Hepatocyte (in vitro differentiated cells): ENCODE data around the gene KRT14. TPM values are rescaled to one million over a fixed set of nuclear protein-coding genes. Genes with fewer than 3 reads are reported as not detected.
"Not testable (repeated sequence)": the region's sequence is repeated elsewhere in the genome, so short reads cannot be mapped to it uniquely, and the experiment has no call there.

Experiments used
- DNase-seq: peaks from one replicate; pipeline ENCODE4 v3.0.0-alpha.2; 2016; ENCODE audit warnings: low spot score
- H2AFZ ChIP-seq: fragments of 200-600 bp; sonication (generic); 2 replicates; pipeline ENCODE4 v1.6.0; 2016; ENCODE audit warnings: antibody characterized with exemption, mild to moderate bottlenecking
- H3K27ac ChIP-seq: fragments of 200-600 bp; sonication (generic); 2 replicates; pipeline ENCODE4 v1.5.1; 2016; ENCODE audit warnings: mild to moderate bottlenecking
- H3K27me3 ChIP-seq: fragments of 200-600 bp; sonication (generic); 2 replicates; pipeline ENCODE4 v1.6.1; 2016
- H3K36me3 ChIP-seq: fragments of 200-600 bp; sonication (generic); replicated peaks from 2 replicates; pipeline ENCODE4 v1.5.1; 2016; ENCODE audit warnings: low read depth; ENCODE audit not compliant: insufficient read depth
- H3K4me1 ChIP-seq: fragments of 200-600 bp; sonication (generic); 2 replicates; pipeline ENCODE4 v1.5.1; 2016; ENCODE audit warnings: mild to moderate bottlenecking, moderate library complexity; ENCODE audit not compliant: insufficient read depth
- H3K4me2 ChIP-seq: fragments of 200-600 bp; sonication (generic); 2 replicates; pipeline ENCODE4 v1.6.0; 2016
- H3K4me3 ChIP-seq: fragments of 200-600 bp; sonication (generic); 2 replicates; pipeline ENCODE4 v1.5.1; 2016; ENCODE audit warnings: mild to moderate bottlenecking
- H3K79me2 ChIP-seq: fragments of 200-600 bp; sonication (generic); 2 replicates; pipeline ENCODE4 v1.6.0; 2017; ENCODE audit warnings: mild to moderate bottlenecking
- H3K9me2 ChIP-seq: fragments of 200-600 bp; sonication (generic); replicated peaks from 2 replicates; pipeline ENCODE4 v1.6.0; 2017; ENCODE audit warnings: mild to moderate bottlenecking; ENCODE audit not compliant: insufficient read depth
- H3K9me3 ChIP-seq: fragments of 200-600 bp; sonication (generic); 2 replicates; pipeline ENCODE4 v1.5.1; 2016; ENCODE audit warnings: low read depth, mild to moderate bottlenecking
- H4K20me1 ChIP-seq: fragments of 200-600 bp; sonication (generic); 2 replicates; pipeline ENCODE4 v1.6.0; 2016; ENCODE audit warnings: mild to moderate bottlenecking; ENCODE audit not compliant: insufficient read depth, poor library complexity, severe bottlenecking
- CTCF ChIP-seq: fragments of 200-600 bp; sonication (generic); IDR thresholded peaks from 2 replicates; pipeline ENCODE4 v1.5.1; 2016; ENCODE audit warnings: antibody characterized with exemption, mild to moderate bottlenecking; ENCODE audit not compliant: poor library complexity
- EZH2 ChIP-seq: fragments of 200-600 bp; sonication (generic); IDR thresholded peaks from 2 replicates; pipeline ENCODE4 v1.6.1; 2016; ENCODE audit warnings: antibody characterized with exemption, mild to moderate bottlenecking, borderline replicate concordance
- EZH2phosphoT487 ChIP-seq: fragments of 200-600 bp; sonication (generic); IDR thresholded peaks from one replicate; pipeline ENCODE4 v1.6.1; 2018; ENCODE audit warnings: antibody characterized with exemption, mild to moderate bottlenecking, low read depth, moderate library complexity; ENCODE audit not compliant: unreplicated experiment, severe bottlenecking
- WGBS: methylation state at CpG from one replicate; pipeline ENCODE4 v1.1.6; 2016; ENCODE audit warnings: low lambda C conversion rate; ENCODE audit errors: missing lambda C conversion rate; 5-methylcytosine and 5-hydroxymethylcytosine counted together
- polyA plus RNA-seq: library from polyadenylated mRNA; unstranded; fragments of >200 nt; fragmentation: Nextera tagmentation; extraction: Ambion mirVana; gene quantifications from 2 replicates; pipeline ENCODE4 v1.2.1, GENCODE V29; 2016
- total RNA-seq: library from RNA; depleted of rRNA; stranded (reverse); fragments of >200 nt; gene quantifications from 2 replicates; pipeline ENCODE4 v1.2.3, GENCODE V29; 2014

The KRT14 gene
- total and polyA plus RNA-seq, 2 experiments from 2014 or later, result 0.33 to 1.9 TPM

- no peaks in the 10 kb centered on the region for H3K9me2 ChIP-seq
- TF ChIP-seq EZH2, result no peak
- no peaks in the 10 kb centered on the region for H3K9me3 ChIP-seq
- no peak for DNase-seq
- H3K27ac ChIP-seq, result no peak overlapping the region
- no peaks in the 10 kb centered on the region for H3K27me3 ChIP-seq
- no peak overlapping the region for H3K4me3 ChIP-seq
- no peaks in the 10 kb centered on the region for H3K36me3 ChIP-seq
- WGBS, result 71% methylated on average over 7 of the region's 8 CpGs
- H3K4me2 ChIP-seq, result no peak overlapping the region
- H3K79me2 ChIP-seq, result no peaks in the 10 kb centered on the region
- no peaks in the 10 kb centered on the region for H4K20me1 ChIP-seq
- H3K4me1 ChIP-seq, result no peaks in the 10 kb centered on the region
- no peak overlapping the region for H2AFZ ChIP-seq
These were observed 1.6 kb upstream of the KRT14 start for GRCh38 chr17:41588126-41588810.

- no peak overlapping the region for H3K27ac ChIP-seq
- H3K4me1 ChIP-seq, result no peaks in the 10 kb centered on the region
- H3K36me3 ChIP-seq, result no peaks in the 10 kb centered on the region
- no peaks in the 10 kb centered on the region for H3K27me3 ChIP-seq
- DNase-seq, result no peak
- no peaks in the 10 kb centered on the region for H3K79me2 ChIP-seq
- no peaks in the 10 kb centered on the region for H3K9me3 ChIP-seq
- TF ChIP-seq EZH2 (no peak), EZH2phosphoT487 (no peak), CTCF (no peak)
- H3K4me2 ChIP-seq, result no peak overlapping the region
- WGBS, result 77% methylated on average over 5 of the region's 5 CpGs
- H2AFZ ChIP-seq, result no peak overlapping the region
- no peaks in the 10 kb centered on the region for H3K9me2 ChIP-seq
- no peaks in the 10 kb centered on the region for H4K20me1 ChIP-seq
- H3K4me3 ChIP-seq, result no peak overlapping the region
These were observed 1.2 kb downstream of the KRT14 start for GRCh38 chr17:41585301-41586056.

- H3K27me3 ChIP-seq, H3K79me2 ChIP-seq, DNase-seq, H3K4me3 ChIP-seq, H3K9me2 ChIP-seq, H3K4me2 ChIP-seq, H3K9me3 ChIP-seq, H2AFZ ChIP-seq, H3K27ac ChIP-seq, H3K4me1 ChIP-seq, H3K36me3 ChIP-seq, H4K20me1 ChIP-seq: not testable (repeated sequence)
- 93% methylated on average over 8 of the region's 8 CpGs for WGBS
These were observed 2.3 kb downstream of the KRT14 start for GRCh38 chr17:41584331-41584927.

- H3K4me3 ChIP-seq, result no peak overlapping the region
- no peaks in the 10 kb centered on the region for H3K36me3 ChIP-seq
- no peak for TF ChIP-seq EZH2
- TF ChIP-seq CTCF, result no peak
- no peak for TF ChIP-seq EZH2phosphoT487
- 91% methylated on average over 25 of the region's 33 CpGs for WGBS
- H3K4me1 ChIP-seq, result no peaks in the 10 kb centered on the region
- H3K27ac ChIP-seq, result no peak overlapping the region
- H3K27me3 ChIP-seq, result no peaks in the 10 kb centered on the region
- no peak for DNase-seq
- H3K79me2 ChIP-seq, result no peaks in the 10 kb centered on the region
- H3K9me2 ChIP-seq, result no peaks in the 10 kb centered on the region
- no peaks in the 10 kb centered on the region for H3K9me3 ChIP-seq
- no peak overlapping the region for H3K4me2 ChIP-seq
- no peaks in the 10 kb centered on the region for H4K20me1 ChIP-seq
- no peak overlapping the region for H2AFZ ChIP-seq
These were observed 3.3 kb downstream of the KRT14 start for GRCh38 chr17:41583137-41584127.

- not testable (repeated sequence) for H3K79me2 ChIP-seq, H3K36me3 ChIP-seq, H3K9me3 ChIP-seq, H3K9me2 ChIP-seq, H2AFZ ChIP-seq, H3K4me2 ChIP-seq, H3K4me1 ChIP-seq, H3K4me3 ChIP-seq, H3K27me3 ChIP-seq, H3K27ac ChIP-seq, H4K20me1 ChIP-seq, DNase-seq
- 84% methylated on average over 13 of the region's 13 CpGs for WGBS
These were observed 4.4 kb downstream of the KRT14 start for GRCh38 chr17:41582061-41582968.
